ENCODE results near the gene BAHD1.

The BAHD1 gene

GRCh38 chr15:40424483-40425115 lies 16.2 kb upstream of the BAHD1 start:
- DNase-seq (ENCODE audit: low read depth): no peak

- DNase-seq (ENCODE audit: low read depth): no peak
These were observed 15.1 kb upstream of the BAHD1 start for GRCh38 chr15:40425681-40426080.

- no peak for DNase-seq (ENCODE audit: low read depth)
These were observed 13.6 kb upstream of the BAHD1 start for GRCh38 chr15:40427188-40427587.

- no peak for DNase-seq (ENCODE audit: low read depth)
These were observed 12.6 kb upstream of the BAHD1 start for GRCh38 chr15:40428185-40428584.

- DNase-seq (ENCODE audit: low read depth): no peak
These were observed 11.6 kb upstream of the BAHD1 start for GRCh38 chr15:40429068-40429710.

GRCh38 chr15:40430271-40430805 lies 10.4 kb upstream of the BAHD1 start:
- no peak for DNase-seq (ENCODE audit: low read depth)

- DNase-seq (ENCODE audit: low read depth): no peak
These were observed 5.6 kb upstream of the BAHD1 start for GRCh38 chr15:40435023-40435709.

GRCh38 chr15:40435710-40436089 lies 5.1 kb upstream of the BAHD1 start:
- no peak for DNase-seq (ENCODE audit: low read depth)

- DNase-seq (ENCODE audit: low read depth): no peak
These were observed 4.4 kb upstream of the BAHD1 start for GRCh38 chr15:40436116-40436891.

GRCh38 chr15:40436892-40437751 lies 3.6 kb upstream of the BAHD1 start:
- no peak for DNase-seq (ENCODE audit: low read depth)

GRCh38 chr15:40437752-40438687 lies 2.7 kb upstream of the BAHD1 start:
- DNase-seq (ENCODE audit: low read depth): no peak

- DNase-seq (ENCODE audit: low read depth): no peak
These were observed 2.0 kb upstream of the BAHD1 start for GRCh38 chr15:40438712-40439111.

- DNase-seq (ENCODE audit: low read depth): no peak
These were observed 1.2 kb upstream of the BAHD1 start for GRCh38 chr15:40439461-40439959.

GRCh38 chr15:40439960-40440742 lies 602 bp upstream of the BAHD1 start:
- no peak for DNase-seq (ENCODE audit: low read depth)

- no peak for DNase-seq (ENCODE audit: low read depth)
These were observed 1.1 kb downstream of the BAHD1 start for GRCh38 chr15:40441565-40442531.

GRCh38 chr15:40443255-40443654 lies 2.5 kb downstream of the BAHD1 start:
- DNase-seq (ENCODE audit: low read depth): no peak

GRCh38 chr15:40443846-40444245 lies 3.1 kb downstream of the BAHD1 start:
- DNase-seq (ENCODE audit: low read depth): no peak

- no peak for DNase-seq (ENCODE audit: low read depth)
These were observed 4.0 kb downstream of the BAHD1 start for GRCh38 chr15:40444736-40445135.

Data from stimulated activated CD4-positive, alpha-beta T cell treated with anti-CD3 and anti-CD28 coated beads, Interleukin-2, amount 100 ng/mL, for 4 hours (primary cell).